K562 (cell line): ENCODE results near the gene CHST8. TPM values are rescaled to one million over a fixed set of nuclear protein-coding genes. Genes with fewer than 3 reads are reported as not detected.

Experiments used
- ARNT ChIP-seq, 2 experiments: fragments of 450-650 bp; IDR thresholded peaks; 2 replicates each; pipeline ENCODE4 v1.6.1; 2016; ENCODE audit warnings: mild to moderate bottlenecking in 1 of 2
- BHLHE40 ChIP-seq: IDR thresholded peaks from 2 replicates; pipeline ENCODE4 v1.6.1; 2011; ENCODE audit warnings: low read length, improper control_type of control experiment
- CC2D1A ChIP-seq: fragments of 450-650 bp; IDR thresholded peaks from 2 replicates; pipeline ENCODE4 v1.6.1; 2017; ENCODE audit warnings: mild to moderate bottlenecking
- CTBP1 ChIP-seq: fragments of 450-650 bp; IDR thresholded peaks from 2 replicates; pipeline ENCODE4 v1.6.1; 2016; ENCODE audit warnings: borderline replicate concordance
- HNRNPK ChIP-seq: fragments of 200-400 bp; formaldehyde crosslinking; IDR thresholded peaks from one replicate; pipeline ENCODE4 v1.6.1; 2018; ENCODE audit warnings: mild to moderate bottlenecking, low read depth, low read length; ENCODE audit not compliant: poor library complexity, severe bottlenecking
- KDM4B ChIP-seq, 2 experiments: fragments of 450-650 bp in 1 of 2; sonication (generic) in 1 of 2; IDR thresholded peaks; 2 replicates each; pipeline ENCODE4 v1.6.1; 2016 to 2017; ENCODE audit warnings: borderline replicate concordance in 2 of 2, antibody characterized with exemption in 1 of 2, low read depth in 1 of 2, mild to moderate bottlenecking in 1 of 2
- SIN3B ChIP-seq: fragments of 450-650 bp; IDR thresholded peaks from 2 replicates; pipeline ENCODE4 v1.6.1; 2017; ENCODE audit warnings: low read depth, mild to moderate bottlenecking, moderate library complexity
- ZBTB33 ChIP-seq: sonication (generic); formaldehyde crosslinking; IDR thresholded peaks from 2 replicates; pipeline ENCODE4 v1.8.1; 2023; ENCODE audit warnings: mild to moderate bottlenecking, missing genetic modification reagents
- ZBTB7A ChIP-seq: IDR thresholded peaks from 2 replicates; pipeline ENCODE4 v1.6.1; 2011; ENCODE audit warnings: low read depth, mild to moderate bottlenecking, low read length, moderate library complexity, borderline replicate concordance; ENCODE audit not compliant: control insufficient read depth
- ZNF212 ChIP-seq: fragments of 450-650 bp; formaldehyde crosslinking; IDR thresholded peaks from 2 replicates; pipeline ENCODE4 v1.4.0; 2020; ENCODE audit warnings: mild to moderate bottlenecking
- polyA plus RNA-seq, 8 experiments: library from polyadenylated mRNA; depleted of rRNA in 4 of 8; stranded (reverse) in 5 of 8; unstranded in 3 of 8; fragments of >200 nt; fragmentation: Nextera tagmentation in 2 of 8; fragmentation: Illumina TruSeq in 1 of 8; extraction: Ambion mirVana in 2 of 8; extraction: Trizol in 1 of 8; gene quantifications; 2 replicates each; pipeline versions ENCODE4 v1.2.1 to v1.2.3, GENCODE V29; 2011 to 2014; ENCODE audit warnings: inconsistent platforms in 1 of 8, missing spikeins in 1 of 8
- total RNA-seq, 7 experiments: library from RNA; depleted of rRNA in 6 of 7; stranded (reverse); fragments of >200 nt in 6 of 7; fragmentation: Illumina TruSeq in 2 of 7; extraction: Trizol in 2 of 7; gene quantifications; 2 replicates each; pipeline versions ENCODE4 v1.2.1 to v1.2.3, GENCODE V29; 2011 to 2021; ENCODE audit warnings: low replicate concordance in 1 of 7
- TF ChIP-seq, protein P1 (sequence below), 3 experiments: IDR thresholded peaks in 2 of 3; conservative IDR thresholded peaks in 1 of 3; 2 replicates each; pipeline ENCODE4 v1.5.1; 2011 to 2012; ENCODE audit warnings: low read length in 3 of 3, mild to moderate bottlenecking in 3 of 3, control low read depth in 2 of 3, improper control_type of control experiment in 1 of 3, inconsistent platforms in 1 of 3, low read depth in 1 of 3, mixed read lengths in 1 of 3, moderate library complexity in 1 of 3; ENCODE audit not compliant: insufficient read depth in 2 of 3
- TF ChIP-seq, protein P2 (sequence below), 2 experiments: fragments of 450-650 bp; IDR thresholded peaks; 2 replicates each; pipeline ENCODE4 v1.6.1; 2016; ENCODE audit warnings: mild to moderate bottlenecking in 2 of 2, borderline replicate concordance in 1 of 2, low read depth in 1 of 2, moderate library complexity in 1 of 2
- TF ChIP-seq, protein P3 (sequence below): IDR thresholded peaks from 2 replicates; pipeline ENCODE4 v1.6.1; 2011; ENCODE audit not compliant: insufficient read length; ENCODE audit errors: extremely low read depth

The CHST8 gene
- total and polyA plus RNA-seq, 9 of the 15 experiments (the other 6 are each of a cell fraction or from before 2014, with no cell fraction given): 0.11 TPM; not detected in 8

- TF ChIP-seq, protein P1, sequence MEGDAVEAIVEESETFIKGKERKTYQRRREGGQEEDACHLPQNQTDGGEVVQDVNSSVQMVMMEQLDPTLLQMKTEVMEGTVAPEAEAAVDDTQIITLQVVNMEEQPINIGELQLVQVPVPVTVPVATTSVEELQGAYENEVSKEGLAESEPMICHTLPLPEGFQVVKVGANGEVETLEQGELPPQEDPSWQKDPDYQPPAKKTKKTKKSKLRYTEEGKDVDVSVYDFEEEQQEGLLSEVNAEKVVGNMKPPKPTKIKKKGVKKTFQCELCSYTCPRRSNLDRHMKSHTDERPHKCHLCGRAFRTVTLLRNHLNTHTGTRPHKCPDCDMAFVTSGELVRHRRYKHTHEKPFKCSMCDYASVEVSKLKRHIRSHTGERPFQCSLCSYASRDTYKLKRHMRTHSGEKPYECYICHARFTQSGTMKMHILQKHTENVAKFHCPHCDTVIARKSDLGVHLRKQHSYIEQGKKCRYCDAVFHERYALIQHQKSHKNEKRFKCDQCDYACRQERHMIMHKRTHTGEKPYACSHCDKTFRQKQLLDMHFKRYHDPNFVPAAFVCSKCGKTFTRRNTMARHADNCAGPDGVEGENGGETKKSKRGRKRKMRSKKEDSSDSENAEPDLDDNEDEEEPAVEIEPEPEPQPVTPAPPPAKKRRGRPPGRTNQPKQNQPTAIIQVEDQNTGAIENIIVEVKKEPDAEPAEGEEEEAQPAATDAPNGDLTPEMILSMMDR (IDR thresholded peaks at IDR 0.05 in 2 of 3, conservative IDR thresholded peaks at IDR 0.05 in 1 of 3; ENCODE audit: insufficient read depth in 2 of 3, low read depth in 1 of 3, low read length in 3 of 3): peak; percentile 100
- TF ChIP-seq, protein P2, sequence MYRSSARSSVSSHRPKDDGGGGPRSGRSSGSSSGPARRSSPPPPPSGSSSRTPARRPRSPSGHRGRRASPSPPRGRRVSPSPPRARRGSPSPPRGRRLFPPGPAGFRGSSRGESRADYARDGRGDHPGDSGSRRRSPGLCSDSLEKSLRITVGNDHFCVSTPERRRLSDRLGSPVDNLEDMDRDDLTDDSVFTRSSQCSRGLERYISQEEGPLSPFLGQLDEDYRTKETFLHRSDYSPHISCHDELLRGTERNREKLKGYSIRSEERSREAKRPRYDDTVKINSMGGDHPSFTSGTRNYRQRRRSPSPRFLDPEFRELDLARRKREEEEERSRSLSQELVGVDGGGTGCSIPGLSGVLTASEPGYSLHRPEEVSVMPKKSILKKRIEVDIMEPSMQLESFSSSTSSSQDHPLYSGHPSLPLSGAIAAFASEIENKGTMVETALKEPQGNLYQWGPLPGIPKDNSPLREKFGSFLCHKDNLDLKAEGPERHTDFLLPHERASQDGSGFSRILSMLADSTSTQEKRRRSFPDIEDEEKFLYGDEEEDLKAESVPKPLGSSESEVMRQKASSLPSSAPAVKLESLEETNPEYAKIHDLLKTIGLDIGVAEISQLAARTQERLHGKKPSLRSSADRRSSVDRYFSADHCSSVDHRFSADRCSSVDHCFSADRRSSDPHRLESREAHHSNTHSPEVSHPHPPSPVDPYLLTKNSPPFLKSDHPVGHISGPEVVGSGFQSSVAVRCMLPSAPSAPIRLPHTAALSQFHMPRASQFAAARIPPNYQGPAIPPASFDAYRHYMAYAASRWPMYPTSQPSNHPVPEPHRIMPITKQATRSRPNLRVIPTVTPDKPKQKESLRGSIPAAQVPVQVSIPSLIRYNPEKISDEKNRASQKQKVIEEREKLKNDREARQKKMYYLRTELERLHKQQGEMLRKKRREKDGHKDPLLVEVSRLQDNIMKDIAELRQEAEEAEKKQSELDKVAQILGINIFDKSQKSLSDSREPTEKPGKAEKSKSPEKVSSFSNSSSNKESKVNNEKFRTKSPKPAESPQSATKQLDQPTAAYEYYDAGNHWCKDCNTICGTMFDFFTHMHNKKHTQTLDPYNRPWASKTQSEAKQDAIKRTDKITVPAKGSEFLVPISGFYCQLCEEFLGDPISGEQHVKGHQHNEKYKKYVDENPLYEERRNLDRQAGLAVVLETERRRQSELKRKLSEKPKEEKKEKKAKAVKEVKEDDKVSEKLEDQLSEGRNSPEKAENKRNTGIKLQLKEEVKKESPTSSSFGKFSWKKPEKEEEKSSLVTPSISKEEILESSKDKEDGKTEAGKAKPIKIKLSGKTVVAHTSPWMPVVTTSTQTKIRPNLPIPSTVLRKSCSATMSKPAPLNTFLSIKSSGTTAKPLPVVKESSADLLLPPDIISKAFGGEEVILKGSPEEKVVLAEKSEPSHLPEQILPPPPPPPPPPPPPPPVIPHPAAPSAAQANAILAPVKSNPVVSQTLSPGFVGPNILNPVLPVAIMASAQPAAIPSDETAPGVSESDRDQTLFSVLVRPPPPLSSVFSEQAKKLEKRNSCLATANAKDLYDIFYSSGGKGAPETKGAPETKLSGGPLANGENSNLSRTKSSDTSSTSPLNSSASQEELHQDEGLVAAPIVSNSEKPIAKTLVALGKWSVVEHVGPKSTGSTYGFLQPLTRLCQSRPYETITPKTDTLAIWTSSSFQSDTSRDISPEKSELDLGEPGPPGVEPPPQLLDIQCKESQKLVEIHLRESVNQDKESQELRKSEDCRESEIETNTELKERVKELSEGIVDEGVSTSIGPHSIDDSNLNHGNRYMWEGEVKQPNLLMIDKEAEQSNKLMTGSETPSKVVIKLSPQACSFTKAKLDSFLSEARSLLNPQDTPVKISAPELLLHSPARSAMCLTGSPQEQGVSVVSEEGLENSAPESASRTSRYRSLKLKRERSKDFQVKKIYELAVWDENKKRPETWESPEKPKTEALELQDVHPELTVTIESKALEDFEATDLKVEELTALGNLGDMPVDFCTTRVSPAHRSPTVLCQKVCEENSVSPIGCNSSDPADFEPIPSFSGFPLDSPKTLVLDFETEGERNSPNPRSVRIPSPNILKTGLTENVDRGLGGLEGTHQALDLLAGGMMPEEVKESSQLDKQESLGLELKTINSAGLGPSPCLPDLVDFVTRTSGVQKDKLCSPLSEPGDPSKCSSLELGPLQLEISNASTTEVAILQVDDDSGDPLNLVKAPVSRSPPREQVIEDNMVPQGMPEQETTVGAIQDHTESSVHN (IDR thresholded peaks at IDR 0.05; ENCODE audit: borderline replicate concordance in 1 of 2, low read depth in 1 of 2): no peak
- TF ChIP-seq HNRNPK: peak; percentile 38
- 0 out of 2 replicates have a peak, but pooled peaks have one; percentile 44 for TF ChIP-seq ZBTB33
- peak; percentile 62; the same call in 1 of the 2 replicates for TF ChIP-seq CTBP1
- TF ChIP-seq SIN3B: 0 out of 2 replicates have a peak, but pooled peaks have one; percentile 52
- peak; percentile 38; the same call in 1 of the 2 replicates for TF ChIP-seq ZBTB7A
- no peak for TF ChIP-seq ARNT (IDR thresholded peaks at IDR 0.05)
- TF ChIP-seq, protein P3, sequence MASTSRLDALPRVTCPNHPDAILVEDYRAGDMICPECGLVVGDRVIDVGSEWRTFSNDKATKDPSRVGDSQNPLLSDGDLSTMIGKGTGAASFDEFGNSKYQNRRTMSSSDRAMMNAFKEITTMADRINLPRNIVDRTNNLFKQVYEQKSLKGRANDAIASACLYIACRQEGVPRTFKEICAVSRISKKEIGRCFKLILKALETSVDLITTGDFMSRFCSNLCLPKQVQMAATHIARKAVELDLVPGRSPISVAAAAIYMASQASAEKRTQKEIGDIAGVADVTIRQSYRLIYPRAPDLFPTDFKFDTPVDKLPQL: no peak
- TF ChIP-seq KDM4B (IDR thresholded peaks at IDR 0.05; ENCODE audit: borderline replicate concordance in 2 of 2, low read depth in 1 of 2): 0 out of 4 replicates have a peak, but pooled peaks of 1 of the 2 experiments have one; percentile 65
- TF ChIP-seq CC2D1A: peak; percentile 34; the same call in 1 of the 2 replicates
- TF ChIP-seq ZNF212 (CRISPR knock-in tag): no peak
- TF ChIP-seq BHLHE40: 0 out of 2 replicates have a peak, but pooled peaks have one; percentile 44
These were observed 156.5 kb downstream of the CHST8 start (continued) for GRCh38 chr19:33778089-33778791.
